MM.1S (cell line): ENCODE results near the gene ANKK1.

Experiments used
- DNase-seq: peaks from one replicate; pipeline ENCODE4 v3.0.0-alpha.2; 2015
- H2AFZ ChIP-seq: fragments of 300-600 bp; sonication (generic); 2 replicates; pipeline ENCODE4 v1.6.0; 2016; ENCODE audit warnings: antibody characterized with exemption, low read length
- H3F3A ChIP-seq: fragments of 300-600 bp; sonication (generic); 2 replicates; pipeline ENCODE4 v1.6.1; 2016; ENCODE audit warnings: mild to moderate bottlenecking, antibody characterized with exemption, low read length, moderate library complexity, mixed read lengths; ENCODE audit not compliant: insufficient read depth
- H3K27ac ChIP-seq: fragments of 300-600 bp; sonication (generic); 2 replicates; pipeline ENCODE4 v1.5.1; 2016; ENCODE audit warnings: mild to moderate bottlenecking, low read length
- H3K27me3 ChIP-seq: fragments of 300-600 bp; sonication (generic); replicated peaks from 2 replicates; pipeline ENCODE4 v1.6.0; 2016; ENCODE audit warnings: low read length; ENCODE audit not compliant: insufficient read depth
- H3K36me3 ChIP-seq: fragments of 300-600 bp; sonication (generic); replicated peaks from 2 replicates; pipeline ENCODE4 v1.6.1; 2016; ENCODE audit warnings: mild to moderate bottlenecking, low read length, mixed read lengths; ENCODE audit not compliant: insufficient read depth
- H3K4me1 ChIP-seq: fragments of 300-600 bp; sonication (generic); 2 replicates; pipeline ENCODE4 v1.6.1; 2016; ENCODE audit warnings: low read length, mixed read lengths
- H3K4me2 ChIP-seq: fragments of 300-600 bp; sonication (generic); 2 replicates; pipeline ENCODE4 v1.6.0; 2016; ENCODE audit warnings: low read depth, low read length
- H3K4me3 ChIP-seq: fragments of 300-600 bp; sonication (generic); 2 replicates; pipeline ENCODE4 v1.5.1; 2016; ENCODE audit warnings: low read length, mixed read lengths
- H3K79me2 ChIP-seq: fragments of 300-600 bp; sonication (generic); 2 replicates; pipeline ENCODE4 v1.6.1; 2016; ENCODE audit warnings: mixed run types, low read length, mixed read lengths
- H3K9ac ChIP-seq: fragments of 300-600 bp; sonication (generic); 2 replicates; pipeline ENCODE4 v1.6.1; 2016; ENCODE audit warnings: low read length, mixed read lengths
- H3K9me2 ChIP-seq: fragments of 300-600 bp; sonication (generic); replicated peaks from 2 replicates; pipeline ENCODE4 v1.6.1; 2016; ENCODE audit warnings: mild to moderate bottlenecking, low read length, mixed read lengths; ENCODE audit not compliant: insufficient read depth
- H3K9me3 ChIP-seq: fragments of 300-600 bp; sonication (generic); replicated peaks from 2 replicates; pipeline ENCODE4 v1.6.1; 2016; ENCODE audit warnings: mild to moderate bottlenecking, low read length, mixed read lengths; ENCODE audit not compliant: insufficient read depth
- H4K20me1 ChIP-seq: fragments of 300-600 bp; sonication (generic); 2 replicates; pipeline ENCODE4 v1.6.1; 2016; ENCODE audit warnings: mild to moderate bottlenecking, low read length, moderate library complexity, mixed read lengths; ENCODE audit not compliant: insufficient read depth
- CTCF ChIP-seq: fragments of 300-600 bp; sonication (generic); IDR thresholded peaks from 2 replicates; pipeline ENCODE4 v1.5.1; 2016; ENCODE audit warnings: antibody characterized with exemption, low read length, mixed read lengths
- EZH2 ChIP-seq: fragments of 300-600 bp; sonication (generic); optimal IDR thresholded peaks from 2 replicates; pipeline ENCODE3; 2017; ENCODE audit warnings: low read depth, mild to moderate bottlenecking, antibody characterized with exemption, low read length, mixed read lengths
- EZH2phosphoT487 ChIP-seq: fragments of 300-600 bp; sonication (generic); IDR thresholded peaks from 2 replicates; pipeline ENCODE4 v1.6.1; 2018; ENCODE audit warnings: antibody characterized with exemption, low read length

ANKK1 gene

GRCh38 chr11:113376156-113376555 is 11.4 kb upstream of the ANKK1 start:
- no peak overlapping the region for H3K27ac ChIP-seq
- H3K79me2 ChIP-seq: no peaks in the 10 kb centered on the region
- no peak overlapping the region for H2AFZ ChIP-seq
- H4K20me1 ChIP-seq: no peaks in the 10 kb centered on the region
- H3K4me1 ChIP-seq: no peaks in the 10 kb centered on the region
- no peaks in the 10 kb centered on the region for H3K36me3 ChIP-seq
- DNase-seq: no peak
- H3K9ac ChIP-seq: no peak overlapping the region
- H3K4me2 ChIP-seq: no peak overlapping the region
- TF ChIP-seq EZH2: no peak
- no peak for TF ChIP-seq EZH2phosphoT487
- no peak for TF ChIP-seq CTCF
- H3K27me3 ChIP-seq: no peaks in the 10 kb centered on the region
- no peaks in the 10 kb centered on the region for H3F3A ChIP-seq
- H3K4me3 ChIP-seq: no peak overlapping the region
- no peaks in the 10 kb centered on the region for H3K9me2 ChIP-seq
- no peaks in the 10 kb centered on the region for H3K9me3 ChIP-seq

- Histone ChIP-seq H3F3A (no peaks in the 10 kb centered on the region), H3K4me1 (no peaks in the 10 kb centered on the region), H3K9me2 (no peaks in the 10 kb centered on the region), H3K27ac (no peak overlapping the region), H2AFZ (no peak overlapping the region), H4K20me1 (no peaks in the 10 kb centered on the region), H3K36me3 (no peaks in the 10 kb centered on the region), H3K4me3 (no peak overlapping the region), H3K9me3 (no peaks in the 10 kb centered on the region), H3K4me2 (no peak overlapping the region), H3K79me2 (no peaks in the 10 kb centered on the region), H3K27me3 (no peaks in the 10 kb centered on the region), H3K9ac (no peak overlapping the region)
- DNase-seq: no peak
- TF ChIP-seq EZH2phosphoT487: no peak
- no peak for TF ChIP-seq EZH2
- TF ChIP-seq CTCF: no peak
Observed at GRCh38 chr11:113377681-113378412, 9.7 kb upstream of the ANKK1 start.

- DNase-seq: no peak
- no peaks in the 10 kb centered on the region for H3K79me2 ChIP-seq
- H3K4me3 ChIP-seq: no peak overlapping the region
- H3K4me1 ChIP-seq: no peaks in the 10 kb centered on the region
- no peak for TF ChIP-seq EZH2
- no peak for TF ChIP-seq CTCF
- TF ChIP-seq EZH2phosphoT487: no peak
- H3K9ac ChIP-seq: no peak overlapping the region
- H3K27ac ChIP-seq: no peak overlapping the region
- H2AFZ ChIP-seq: no peak overlapping the region
- no peaks in the 10 kb centered on the region for H3K27me3 ChIP-seq
- H3F3A ChIP-seq: no peaks in the 10 kb centered on the region
- no peaks in the 10 kb centered on the region for H3K9me3 ChIP-seq
- no peaks in the 10 kb centered on the region for H3K36me3 ChIP-seq
- no peaks in the 10 kb centered on the region for H3K9me2 ChIP-seq
- no peaks in the 10 kb centered on the region for H4K20me1 ChIP-seq
- no peak overlapping the region for H3K4me2 ChIP-seq
Observed at GRCh38 chr11:113378692-113379091, 8.9 kb upstream of the ANKK1 start.
